ENCODE results near the gene NUCB2. TPM values are rescaled to one million over a fixed set of nuclear protein-coding genes. Genes with fewer than 3 reads are reported as not detected.

The NUCB2 gene
- total and polyA plus RNA-seq, 2 of the 8 experiments (the other 6 are each of a cell fraction or from before 2014, with no cell fraction given), result 9.0 to 34.2 TPM

DNA sequence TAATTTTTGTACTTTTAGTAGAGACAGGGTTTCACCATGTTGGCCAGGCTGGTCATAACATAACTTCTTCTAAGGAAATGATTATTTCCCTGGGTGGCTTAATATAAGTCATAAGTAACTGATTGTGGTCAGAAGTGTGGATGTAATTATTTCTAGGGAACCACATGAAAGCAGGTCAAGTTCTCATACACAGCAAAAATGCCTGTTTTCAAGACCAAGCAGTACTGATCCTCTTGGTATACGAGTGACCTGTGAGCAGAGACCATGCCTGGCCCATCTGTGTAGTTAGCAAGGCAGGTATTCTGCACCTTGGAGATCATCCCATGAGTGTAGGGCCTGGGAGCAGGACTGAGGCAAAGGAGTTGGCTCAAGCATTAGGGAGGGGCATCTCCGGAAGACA is 32.5 kb upstream of the NUCB2 start:
- Histone ChIP-seq H3K4me1 (replicated peaks in 1 of 4; ENCODE audit: control insufficient read depth in 3 of 4, insufficient read depth in 4 of 4, low read length in 3 of 4) (no peaks in the 10 kb centered on the region), H2BK20ac (ENCODE audit: low read length) (no peak overlapping the region), H3K79me1 (ENCODE audit: low read depth, low read length) (no peaks in the 10 kb centered on the region), H2AFZ (ENCODE audit: low read length) (no peak overlapping the region), H3K23ac (ENCODE audit: insufficient read length) (no peak overlapping the region), H3K27me3 (replicated peaks in 1 of 4; ENCODE audit: control insufficient read depth in 3 of 4, extremely low read depth in 1 of 4, insufficient read depth in 3 of 4, low read length in 3 of 4) (no peaks in the 10 kb centered on the region; a peak in 1 of 7 replicates), H3K79me2 (ENCODE audit: control insufficient read depth in 1 of 2, insufficient read depth in 2 of 2, low read length in 2 of 2) (no peaks in the 10 kb centered on the region), H3K56ac (replicated peaks; ENCODE audit: insufficient read length, low read depth, low read length) (no peak overlapping the region), H4K91ac (replicated peaks; ENCODE audit: insufficient read length, low read length) (no peak overlapping the region), H3K27ac (ENCODE audit: low read depth, low read length) (no peak overlapping the region), H2AK5ac (ENCODE audit: low read depth, low read length) (no peak overlapping the region), H3K23me2 (ENCODE audit: low read depth, low read length) (no peaks in the 10 kb centered on the region), H3K9ac (replicated peaks in 1 of 4; ENCODE audit: extremely low read depth in 1 of 4, low read depth in 3 of 4, low read length in 3 of 4) (no peak overlapping the region), H3K9me3 (ENCODE audit: insufficient read depth in 2 of 2, low read depth in 1 of 2, low read length in 1 of 2) (no peaks in the 10 kb centered on the region), H4K8ac (ENCODE audit: extremely low read depth, insufficient read depth, low read length) (no peak overlapping the region), H3K36me3 (ENCODE audit: control insufficient read depth in 2 of 4, insufficient read depth in 4 of 4, low read length in 3 of 4) (no peaks in the 10 kb centered on the region), H2BK15ac (ENCODE audit: low read length) (no peak overlapping the region), H2BK5ac (ENCODE audit: low read depth, low read length) (no peak overlapping the region), H4K5ac (ENCODE audit: insufficient read length, low read depth, low read length) (no peak overlapping the region), H2BK120ac (replicated peaks; ENCODE audit: low read depth, low read length) (no peak overlapping the region), H3K14ac (ENCODE audit: insufficient read length) (no peak overlapping the region), H3K4ac (replicated peaks; ENCODE audit: insufficient read length, low read depth, low read length) (no peak overlapping the region), H4K20me1 (replicated peaks in 1 of 2; ENCODE audit: control insufficient read depth in 1 of 2, insufficient read depth in 2 of 2, low read length in 2 of 2) (no peaks in the 10 kb centered on the region), H3K18ac (ENCODE audit: extremely low read depth, low read length) (no peak overlapping the region), H3K4me3 (ENCODE audit: extremely low read depth in 1 of 4, insufficient read depth in 2 of 4, low read depth in 3 of 4, low read length in 4 of 4) (no peak overlapping the region), H3K4me2 (ENCODE audit: insufficient read depth in 1 of 2, low read depth in 2 of 2, low read length in 2 of 2) (no peak overlapping the region), H2BK12ac (ENCODE audit: low read depth, low read length) (no peak overlapping the region)
- no peak for FAIRE-seq
- CTCF ChIA-PET (ENCODE audit: partially characterized antibody), result interaction anchor here (0.7 to 0.8 kb wide), 2 partner anchors 13 to 283 kb away, joined by 3 read pairs; no protein-coding TSS in a partner anchor
- POLR2A ChIA-PET (ENCODE audit: partially characterized antibody), result no interaction called here
- WGBS, 2 experiments (ENCODE audit: extremely low coverage in 1 of 2, insufficient coverage in 1 of 2, insufficient read length in 1 of 2, insufficient replicate concordance in 2 of 2, low coverage in 1 of 2, low lambda C conversion rate in 2 of 2, missing lambda C conversion rate in 1 of 2), result 82% methylated on average over 2 of the region's 2 CpGs; no CpG with 5 or more reads in 1 of the 2 experiments
- no peak for DNase-seq (ENCODE audit: low read depth in 1 of 2, low spot score in 2 of 2)
- TF ChIP-seq, protein P1, sequence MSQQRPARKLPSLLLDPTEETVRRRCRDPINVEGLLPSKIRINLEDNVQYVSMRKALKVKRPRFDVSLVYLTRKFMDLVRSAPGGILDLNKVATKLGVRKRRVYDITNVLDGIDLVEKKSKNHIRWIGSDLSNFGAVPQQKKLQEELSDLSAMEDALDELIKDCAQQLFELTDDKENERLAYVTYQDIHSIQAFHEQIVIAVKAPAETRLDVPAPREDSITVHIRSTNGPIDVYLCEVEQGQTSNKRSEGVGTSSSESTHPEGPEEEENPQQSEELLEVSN (IDR thresholded peaks at IDR 0.05), result no peak
- TF ChIP-seq FOSL1 (IDR thresholded peaks at IDR 0.05; ENCODE audit: insufficient read depth, low read depth, low read length), result no peak
- no peak for TF ChIP-seq SIN3A (conservative IDR thresholded peaks at IDR 0.05 in 1 of 2, IDR thresholded peaks at IDR 0.05 in 1 of 2; ENCODE audit: low read depth in 1 of 2, low read length in 2 of 2)
- TF ChIP-seq POU5F1 (IDR thresholded peaks at IDR 0.05; ENCODE audit: low read depth, low read length), result no peak
- no peak for TF ChIP-seq CEBPB (IDR thresholded peaks at IDR 0.05; ENCODE audit: low read depth, low read length)
- TF ChIP-seq POLR2A (IDR thresholded peaks at IDR 0.05; ENCODE audit: control extremely low read depth in 1 of 2, low read depth in 2 of 2, low read length in 2 of 2), result no peak
- TF ChIP-seq GABPA (IDR thresholded peaks at IDR 0.05; ENCODE audit: borderline replicate concordance, insufficient read depth, low read length), result no peak
- no peak for TF ChIP-seq USF2 (IDR thresholded peaks at IDR 0.05; ENCODE audit: low read length)
- no peak for TF ChIP-seq TAF1 (IDR thresholded peaks at IDR 0.05; ENCODE audit: low read depth, low read length)
- TF ChIP-seq KDM1A (IDR thresholded peaks at IDR 0.05; ENCODE audit: borderline replicate concordance, low read length), result no peak
- no peak for TF ChIP-seq CREB1 (IDR thresholded peaks at IDR 0.05)
- TF ChIP-seq CBX5 (IDR thresholded peaks at IDR 0.05; ENCODE audit: low read depth, low read length), result no peak
- TF ChIP-seq CTBP2 (IDR thresholded peaks at IDR 0.05; ENCODE audit: borderline replicate concordance, insufficient read depth, insufficient read length, low read length), result no peak

Measured in H1 (cell line).